ENCODE results near the gene PSMA8.
"Not testable (repeated sequence)": the region's sequence is repeated elsewhere in the genome, so short reads cannot be mapped to it uniquely, and the experiment has no call there.

Gene PSMA8

DNA sequence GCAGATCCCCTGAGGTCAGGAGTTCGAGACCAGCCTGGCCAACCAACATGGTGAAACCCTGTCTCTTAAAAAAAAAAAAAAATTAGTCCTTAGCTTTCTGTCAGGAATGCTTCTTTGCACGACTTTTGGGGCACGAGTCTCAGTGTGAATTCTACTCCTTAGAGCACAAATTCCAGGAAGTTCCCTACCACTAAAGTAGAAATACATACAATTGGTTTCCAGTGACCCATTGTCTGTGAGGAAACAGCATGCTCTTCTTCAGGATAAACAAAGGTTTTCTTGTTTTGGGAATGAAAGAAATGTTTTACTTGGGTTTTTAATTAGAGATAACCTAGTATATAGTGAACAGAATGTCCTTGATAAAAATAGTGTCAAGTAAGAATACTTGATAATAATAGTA lies 23.7 kb downstream of the PSMA8 start:
- Histone ChIP-seq H4K20me1 (no peaks in the 10 kb centered on the region), H3K27ac (no peak overlapping the region), H3K27me3 (no peaks in the 10 kb centered on the region), H3K36me3 (no peaks in the 10 kb centered on the region), H3K4me1 (no peaks in the 10 kb centered on the region), H3K9me3 (replicated peaks in 1 of 11) (no peaks in the 10 kb centered on the region), H3K4me2 (no peak overlapping the region), H3K4me3 (no peak overlapping the region), H3K9ac (no peak overlapping the region)
- TF ChIP-seq Cebpa-rat (IDR thresholded peaks at IDR 0.05) = no peak

DNA sequence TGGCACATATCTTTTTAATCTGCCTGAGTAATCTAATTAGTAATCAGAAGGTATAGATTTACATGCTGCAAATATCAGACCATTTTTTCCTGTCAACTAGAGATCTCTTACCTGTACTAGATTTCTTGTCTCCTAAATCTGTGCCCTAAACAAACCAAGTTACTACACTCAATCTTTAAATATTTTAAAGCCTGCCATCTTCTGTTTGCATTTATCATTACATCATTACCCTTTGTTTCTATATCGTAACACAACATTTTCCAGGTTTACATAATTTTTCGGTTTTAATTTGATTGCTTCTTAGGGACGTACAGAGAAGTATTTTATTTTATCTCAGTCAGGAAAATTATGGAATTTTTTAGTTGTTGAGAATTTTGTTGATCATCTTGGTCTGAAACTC lies 25.7 kb downstream of the PSMA8 start:
- H4K20me1 ChIP-seq = no peaks in the 10 kb centered on the region
- H3K9ac ChIP-seq = no peak overlapping the region
- no peaks in the 10 kb centered on the region for H3K9me3 ChIP-seq (replicated peaks in 1 of 11)
- TF ChIP-seq Cebpa-rat (IDR thresholded peaks at IDR 0.05) = no peak
- H3K36me3 ChIP-seq = no peaks in the 10 kb centered on the region
- H3K4me1 ChIP-seq = no peaks in the 10 kb centered on the region
- no peak overlapping the region for H3K4me3 ChIP-seq
- H3K27me3 ChIP-seq = no peaks in the 10 kb centered on the region
- H3K4me2 ChIP-seq = no peak overlapping the region
- no peak overlapping the region for H3K27ac ChIP-seq

DNA sequence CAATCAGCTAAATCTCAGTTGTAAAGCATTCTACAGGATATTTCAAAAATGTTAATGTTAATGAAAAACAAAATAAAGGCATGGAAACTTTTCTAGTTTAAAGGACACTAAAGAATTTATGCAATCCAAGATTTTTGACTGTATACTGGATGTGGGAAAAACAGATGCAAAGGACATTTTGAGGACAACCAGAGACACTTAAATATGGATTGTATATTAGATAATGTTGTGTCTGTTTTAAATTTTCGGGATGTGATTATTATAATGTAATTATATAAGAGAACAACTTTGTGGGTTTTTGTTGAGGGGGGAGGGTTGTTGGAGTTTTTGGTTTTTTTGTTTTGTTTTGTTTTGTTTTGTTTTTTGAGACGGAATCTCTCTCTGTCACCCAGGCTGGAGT lies 30.9 kb downstream of the PSMA8 start:
- Histone ChIP-seq H3K4me1 (peaks cover 0 to 4% (median 0%) of the 10 kb centered on the region in 10 experiments; a peak in 1 of 20 replicates), H3K27ac (no peak overlapping the region), H3K9me3 (replicated peaks in 1 of 11) (no peaks in the 10 kb centered on the region), H3K4me2 (no peak overlapping the region), H3K4me3 (no peak overlapping the region), H3K27me3 (no peaks in the 10 kb centered on the region), H4K20me1 (no peaks in the 10 kb centered on the region), H3K9ac (no peak overlapping the region), H3K36me3 (no peaks in the 10 kb centered on the region)
- no peak for TF ChIP-seq Cebpa-rat (IDR thresholded peaks at IDR 0.05)

DNA sequence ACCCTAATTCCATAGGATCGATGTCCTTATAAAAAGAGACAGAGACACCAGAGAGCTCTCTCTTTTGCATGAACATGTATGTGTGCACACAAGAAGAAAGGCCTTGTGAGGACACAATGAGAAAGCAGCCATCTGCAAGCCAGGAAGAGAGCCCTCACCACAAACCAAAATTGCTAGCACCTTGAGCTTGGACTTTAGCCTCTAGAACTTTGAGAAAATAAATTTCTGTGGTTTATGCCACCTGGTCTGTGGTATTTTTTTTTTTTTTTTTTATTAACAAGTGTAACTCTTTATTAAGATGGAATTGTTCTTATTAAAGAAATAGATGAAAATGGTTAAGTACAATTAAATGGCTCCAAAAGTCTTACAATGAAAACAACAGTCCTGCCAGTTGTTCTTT lies 33.9 kb downstream of the PSMA8 start:
- H3K9ac ChIP-seq; H3K27me3 ChIP-seq; H3K4me3 ChIP-seq; H4K20me1 ChIP-seq; H3K9me3 ChIP-seq (replicated peaks in 1 of 11); H3K36me3 ChIP-seq; H3K27ac ChIP-seq; H3K4me1 ChIP-seq: not testable (repeated sequence)
- H3K4me2 ChIP-seq = peak overlapping the region in 1 of 11 experiments; percentile 29; a peak in 1 of 22 replicates

DNA sequence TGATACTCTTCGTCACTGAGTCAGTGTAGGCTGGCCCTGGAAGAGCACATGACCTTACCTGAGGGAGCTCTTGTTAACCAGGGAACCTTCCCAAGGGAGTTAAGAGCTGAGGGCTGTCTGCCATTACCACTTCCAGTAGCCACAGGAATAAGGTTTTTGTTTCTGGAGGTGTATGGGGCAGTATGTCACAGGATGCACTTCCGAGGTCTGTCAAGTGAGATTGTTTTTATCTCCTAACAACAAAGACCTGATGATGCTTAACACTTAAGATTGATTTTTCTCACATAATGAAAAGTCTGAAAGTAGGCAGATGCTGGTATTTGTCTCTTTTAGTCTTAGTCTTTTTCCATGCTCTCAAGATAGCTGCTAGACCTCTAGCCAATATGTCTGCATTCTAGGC lies 41.8 kb downstream of the PSMA8 start:
- TF ChIP-seq Cebpa-rat (IDR thresholded peaks at IDR 0.05) = no peak
- Histone ChIP-seq H4K20me1 (no peaks in the 10 kb centered on the region), H3K9ac (no peak overlapping the region), H3K4me2 (no peak overlapping the region), H3K4me3 (no peak overlapping the region), H3K4me1 (no peaks in the 10 kb centered on the region), H3K27me3 (no peaks in the 10 kb centered on the region), H3K9me3 (replicated peaks in 1 of 11) (no peaks in the 10 kb centered on the region), H3K27ac (no peak overlapping the region), H3K36me3 (no peaks in the 10 kb centered on the region)

DNA sequence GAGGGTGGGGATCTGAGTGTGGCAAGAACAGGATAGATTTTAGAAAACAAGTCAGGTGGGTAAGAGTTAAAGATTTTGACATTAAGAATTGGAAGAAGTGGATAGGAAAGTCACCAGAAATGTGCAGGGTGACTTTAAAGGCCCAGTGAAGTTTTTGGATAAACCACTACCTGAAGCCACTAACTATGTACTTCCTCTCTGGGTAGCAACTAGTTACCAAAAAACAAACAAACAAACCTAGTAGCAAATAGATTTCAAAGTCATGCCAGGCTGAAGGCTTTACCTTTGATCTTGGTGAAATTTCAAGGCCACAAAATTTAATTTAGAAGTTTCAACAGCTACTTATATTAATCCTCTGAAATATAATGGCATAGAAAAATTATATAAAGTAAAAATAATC lies 42.5 kb downstream of the PSMA8 start:
- Histone ChIP-seq H3K36me3 (no peaks in the 10 kb centered on the region), H3K27ac (no peak overlapping the region), H4K20me1 (no peaks in the 10 kb centered on the region), H3K4me1 (no peaks in the 10 kb centered on the region), H3K4me2 (no peak overlapping the region), H3K9ac (no peak overlapping the region), H3K27me3 (no peaks in the 10 kb centered on the region), H3K4me3 (no peak overlapping the region), H3K9me3 (replicated peaks in 1 of 11) (no peaks in the 10 kb centered on the region)
- TF ChIP-seq Cebpa-rat (IDR thresholded peaks at IDR 0.05) = no peak

DNA sequence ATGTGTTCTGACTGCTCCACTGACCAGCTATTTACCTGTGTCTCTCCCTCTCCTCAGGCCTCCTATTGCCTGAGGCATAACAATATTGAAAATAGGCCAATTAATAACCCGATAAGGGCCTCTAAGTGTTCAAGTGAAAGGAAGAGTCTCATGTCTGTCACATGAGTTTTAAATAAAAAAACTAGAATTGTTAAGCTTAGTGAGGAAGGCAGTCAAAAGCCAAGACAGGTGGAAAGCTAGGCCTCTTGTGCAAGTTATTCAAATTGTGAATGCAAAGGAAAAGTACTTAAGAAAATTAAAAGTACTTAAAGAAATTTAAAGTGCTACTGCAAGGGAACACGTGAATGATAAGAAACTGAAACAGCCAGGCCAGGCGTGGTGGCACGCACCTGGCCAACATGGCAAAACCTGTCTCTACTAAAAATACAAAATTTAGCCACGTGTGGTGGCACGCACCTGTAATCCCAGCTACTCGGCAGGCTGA lies 47.7 kb downstream of the PSMA8 start:
- peaks cover 7 to 17% (median 14%) of the 10 kb centered on the region in 11 experiments; a peak in 19 of 22 replicates for H3K9me3 ChIP-seq (replicated peaks in 1 of 11)
- no peak overlapping the region for H3K4me3 ChIP-seq
- no peak overlapping the region for H3K9ac ChIP-seq
- H3K4me1 ChIP-seq = peaks cover 8 to 18% (median 14%) of the 10 kb centered on the region in 10 experiments; a peak in 16 of 20 replicates
- no peak overlapping the region for H3K4me2 ChIP-seq
- no peak overlapping the region for H3K27ac ChIP-seq
- no peaks in the 10 kb centered on the region for H3K27me3 ChIP-seq
- TF ChIP-seq Cebpa-rat (IDR thresholded peaks at IDR 0.05) = no peak
- H3K36me3 ChIP-seq = no peaks in the 10 kb centered on the region
- no peaks in the 10 kb centered on the region for H4K20me1 ChIP-seq

DNA sequence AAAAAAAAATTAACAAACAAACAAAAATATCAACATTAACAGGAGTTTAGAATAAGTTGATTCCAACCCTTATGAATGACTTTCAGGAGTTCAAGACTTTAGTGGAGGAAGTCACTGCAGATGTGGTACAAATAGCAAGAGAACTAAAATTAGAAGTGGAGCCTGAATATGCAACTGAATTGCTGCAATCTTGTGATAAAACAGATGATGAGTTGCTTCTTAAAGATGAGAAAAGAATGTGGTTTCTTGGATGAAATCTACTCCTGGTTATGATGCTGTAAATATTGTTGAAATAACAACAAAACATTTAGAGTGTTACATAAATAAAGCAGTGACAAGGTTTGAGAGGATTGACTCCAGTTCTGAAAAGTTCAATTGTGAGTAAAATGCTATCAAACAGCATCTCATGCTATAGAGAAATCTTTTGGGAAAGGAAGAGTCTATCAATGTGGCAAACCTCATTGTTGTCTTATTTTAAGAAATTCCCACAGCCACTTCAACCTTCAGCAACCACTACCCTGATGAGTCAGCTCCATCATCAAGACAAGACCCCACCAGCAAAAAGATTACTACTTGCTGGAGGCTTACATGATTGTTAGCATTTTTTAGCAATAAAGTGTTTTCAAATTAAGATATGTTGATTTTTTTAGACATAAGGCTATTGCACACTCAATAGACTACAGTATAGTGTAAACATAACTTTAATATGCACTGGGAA lies 49.9 kb downstream of the PSMA8 start:
- no peaks in the 10 kb centered on the region for H4K20me1 ChIP-seq
- no peak overlapping the region for H3K4me3 ChIP-seq
- no peaks in the 10 kb centered on the region for H3K27me3 ChIP-seq
- H3K4me2 ChIP-seq = peak overlapping the region in 9 of 11 experiments; percentile 2 to 59 (median 38); a peak in 14 of 22 replicates
- H3K9me3 ChIP-seq (replicated peaks in 1 of 11) = peaks cover 7 to 27% (median 17%) of the 10 kb centered on the region in 11 experiments; a peak in 19 of 22 replicates
- TF ChIP-seq Cebpa-rat (IDR thresholded peaks at IDR 0.05) = no peak
- peaks cover 8 to 18% (median 14%) of the 10 kb centered on the region in 10 experiments; a peak in 16 of 20 replicates for H3K4me1 ChIP-seq
- H3K9ac ChIP-seq = no peak overlapping the region
- H3K36me3 ChIP-seq = no peaks in the 10 kb centered on the region
- peak overlapping the region in 7 of 11 experiments; percentile 2 to 49 (median 29); a peak in 8 of 22 replicates for H3K27ac ChIP-seq

DNA sequence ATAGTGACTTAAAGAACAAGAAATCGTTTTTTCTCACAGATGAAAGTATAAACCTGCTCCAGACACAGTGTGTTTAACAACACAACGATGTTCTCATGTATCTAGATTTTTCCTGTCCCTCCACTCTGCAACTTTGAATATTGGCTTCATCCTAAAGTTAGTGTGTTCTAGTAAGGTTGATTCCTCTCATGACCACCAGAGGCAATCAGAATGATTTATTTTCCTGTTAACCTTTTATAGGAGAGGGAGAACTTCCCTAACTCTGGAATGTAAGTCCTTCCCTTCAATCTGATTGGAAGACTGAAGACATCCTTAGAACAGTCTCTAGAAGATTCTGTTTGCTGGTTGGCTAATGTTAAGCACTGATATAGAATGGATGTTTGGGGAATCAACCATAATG lies 51.6 kb downstream of the PSMA8 start:
- Histone ChIP-seq H4K20me1 (no peaks in the 10 kb centered on the region), H3K4me1 (peaks cover 11 to 21% (median 15%) of the 10 kb centered on the region in 10 experiments; a peak in 19 of 20 replicates), H3K27me3 (no peaks in the 10 kb centered on the region), H3K27ac (no peak overlapping the region), H3K4me3 (no peak overlapping the region), H3K9ac (no peak overlapping the region), H3K36me3 (no peaks in the 10 kb centered on the region), H3K9me3 (replicated peaks in 1 of 11) (peaks cover 7 to 27% (median 17%) of the 10 kb centered on the region in 11 experiments; a peak in 19 of 22 replicates), H3K4me2 (no peak overlapping the region)
- no peak for TF ChIP-seq Cebpa-rat (IDR thresholded peaks at IDR 0.05)

DNA sequence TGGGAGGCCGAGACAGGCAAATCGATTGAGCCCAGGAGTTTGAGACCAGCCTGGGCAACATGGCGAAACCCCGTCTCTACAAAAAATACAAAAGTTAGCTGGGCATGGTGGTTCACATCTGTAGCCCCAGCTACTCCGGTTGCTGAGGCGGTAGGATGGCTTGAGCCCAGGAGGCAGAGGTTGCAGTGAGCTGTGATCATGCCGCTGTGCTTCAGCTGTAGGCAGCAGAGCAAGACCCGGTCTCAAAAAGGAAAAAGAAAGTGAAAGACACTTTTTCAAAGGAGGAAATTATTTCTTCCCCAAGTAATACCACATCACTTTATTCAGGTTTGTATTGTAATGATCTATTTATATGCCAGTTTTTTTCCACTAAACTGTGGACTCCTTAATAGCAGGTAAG lies 56.8 kb downstream of the PSMA8 start:
- Histone ChIP-seq H3K27me3 (no peaks in the 10 kb centered on the region), H3K4me2 (peak overlapping the region; percentile 57 to 91 (median 66)), H3K9ac (peak overlapping the region in 6 of 11 experiments; percentile 39 to 70 (median 56); a peak in 9 of 22 replicates), H3K9me3 (replicated peaks in 1 of 11) (peaks cover 0 to 14% (median 6%) of the 10 kb centered on the region in 11 experiments; a peak in 5 of 22 replicates), H4K20me1 (no peaks in the 10 kb centered on the region), H3K4me3 (peak overlapping the region in 5 of 10 experiments; percentile 30 to 54 (median 42); a peak in 8 of 20 replicates), H3K4me1 (peaks cover 0 to 20% (median 15%) of the 10 kb centered on the region in 10 experiments; a peak in 18 of 20 replicates), H3K36me3 (no peaks in the 10 kb centered on the region), H3K27ac (peak overlapping the region in 9 of 11 experiments; percentile 9 to 63 (median 48); a peak in 16 of 22 replicates)
- TF ChIP-seq Cebpa-rat (IDR thresholded peaks at IDR 0.05) = no peak
